Transverse colon (tissue), 4 donors: Measurements from ENCODE around the gene PPP6R3. TPM values are rescaled to one million over a fixed set of nuclear protein-coding genes. Genes with fewer than 3 reads are reported as not detected.

Experiments used
- DNase-seq: peaks from one replicate; pipeline ENCODE4 v3.0.0-alpha.2; 2019
- H3K27ac ChIP-seq, 4 donors: fragments of 200-600 bp; sonication (generic); 2 replicates each; pipeline ENCODE4 v1.5.1; 2016 to 2018; ENCODE audit warnings: inconsistent platforms in 4 of 4
- H3K27me3 ChIP-seq: fragments of 200-600 bp; sonication (generic); 2 replicates; pipeline ENCODE4 v1.5.1; 2017; ENCODE audit warnings: inconsistent platforms
- H3K36me3 ChIP-seq, 4 donors: fragments of 200-600 bp; sonication (generic); 2 replicates each; pipeline ENCODE4 v1.5.1; 2017 to 2019; ENCODE audit warnings: inconsistent platforms in 4 of 4
- H3K4me1 ChIP-seq, 4 donors: fragments of 200-600 bp; sonication (generic); 2 replicates each; pipeline ENCODE4 v1.5.1; 2017 to 2020; ENCODE audit warnings: inconsistent platforms in 4 of 4
- H3K4me3 ChIP-seq, 4 donors: fragments of 200-600 bp; sonication (generic); 1 replicate in 1 of 4; 2 replicates in 3 of 4; pipeline versions ENCODE4 v1.5.1 to v1.6.1; 2017 to 2019; ENCODE audit warnings: inconsistent platforms in 4 of 4
- H3K9me3 ChIP-seq, 2 donors: fragments of 200-600 bp; sonication (generic); 2 replicates each; pipeline ENCODE4 v1.5.1; 2017 to 2019; ENCODE audit warnings: inconsistent platforms in 2 of 2
- EP300 ChIP-seq: sonication (generic); formaldehyde crosslinking; IDR thresholded peaks from one replicate; pipeline ENCODE4 v1.6.1; 2017; ENCODE audit warnings: antibody characterized with exemption, low read depth
- POLR2A ChIP-seq: fragments of 450-650 bp; IDR thresholded peaks from one replicate; pipeline ENCODE4 v1.6.1; 2016; ENCODE audit warnings: antibody characterized with exemption, mild to moderate bottlenecking, moderate library complexity
- POLR2AphosphoS5 ChIP-seq, 3 donors: sonication (generic); formaldehyde crosslinking; IDR thresholded peaks; one replicate each; pipeline ENCODE4 v1.6.1; 2016; ENCODE audit warnings: antibody characterized with exemption in 3 of 3
- WGBS, 2 donors: methylation state at CpG; one replicate each; pipeline ENCODE4 v1.1.5; 2018; ENCODE audit warnings: low coverage in 1 of 2; 5-methylcytosine and 5-hydroxymethylcytosine counted together
- in situ Hi-C, 4 donors: fragments of 200-750 bp; cut with MboI; loops; one replicate each; pipeline versions ENCODE4 v1.15.0 to v1.15.1; 2017; ENCODE audit warnings: low sequenced_read_pairs in 3 of 4, low pct_ligation_motif_present in 1 of 4, low pct_unique_long_range_greater_than_20kb in 1 of 4
- intact Hi-C: fragments of 100-400 bp; cut with DNase I; formaldehyde crosslinking; loops from one replicate; pipeline ENCODE4 v1.15.1; 2023; ENCODE audit warnings: low total_unique reads
- total RNA-seq, 4 donors: library from RNA; depleted of rRNA; stranded (reverse); fragments of >200 nt; gene quantifications; one replicate each; pipeline ENCODE4 v1.1.0, GENCODE V29; 2016
- TF ChIP-seq, protein P1 (sequence below), 5 experiments: fragments of 200-600 bp in 3 of 5; fragments of 450-650 bp in 2 of 5; sonication (generic) in 3 of 5; IDR thresholded peaks; 1 replicate in 2 of 5; 2 replicates in 3 of 5; pipeline ENCODE4 v1.5.1; 2016 to 2017; ENCODE audit warnings: antibody characterized with exemption in 5 of 5, inconsistent platforms in 3 of 5, mild to moderate bottlenecking in 2 of 5, moderate library complexity in 1 of 5

PPP6R3 gene
- total RNA-seq, 4 donors from 2014 or later = 89.8 to 158 (median 117) TPM

DNA sequence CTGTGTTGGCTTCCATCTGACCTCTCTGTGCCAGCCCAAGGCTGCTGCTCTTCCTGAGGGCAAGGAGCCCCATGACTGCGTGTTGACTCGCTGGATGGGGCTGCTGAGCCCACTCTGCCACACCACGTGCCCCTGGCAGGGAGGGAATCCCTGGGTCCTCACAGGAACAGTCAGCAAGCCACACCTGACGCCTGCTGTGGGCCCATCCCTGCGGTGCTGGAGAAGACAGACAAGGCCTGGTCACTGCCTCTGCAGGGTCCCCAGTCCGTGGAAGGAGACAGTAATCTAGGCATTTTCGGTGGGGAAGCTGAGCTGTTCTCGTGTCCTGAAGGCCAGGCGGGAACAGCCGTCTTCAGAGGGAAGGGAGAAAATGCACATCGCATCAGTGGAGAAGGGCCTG, 10.6 kb upstream of the PPP6R3 start:
- no peak for DNase-seq
- Histone ChIP-seq H3K4me3 (no peak overlapping the region), H3K36me3 (no peaks in the 10 kb centered on the region), H3K27me3 (no peaks in the 10 kb centered on the region), H3K9me3 (no peaks in the 10 kb centered on the region), H3K4me1 (peaks cover 0 to 6% (median 1%) of the 10 kb centered on the region in 4 donors), H3K27ac (no peak overlapping the region)
- in situ Hi-C loops (loop anchor here in 1 of 4 donors (10.0 kb wide), 1 partner anchor 195 kb away; no protein-coding TSS in a partner anchor), intact Hi-C loops (loop anchor here (10.0 kb wide), 1 partner anchor 65 kb away; no protein-coding TSS in a partner anchor)
- WGBS, 2 donors = 92% methylated on average over 11 of the region's 11 CpGs; no CpG with 5 or more reads in 1 of the 2 donors
- no peak for TF ChIP-seq EP300
- TF ChIP-seq, protein P1, sequence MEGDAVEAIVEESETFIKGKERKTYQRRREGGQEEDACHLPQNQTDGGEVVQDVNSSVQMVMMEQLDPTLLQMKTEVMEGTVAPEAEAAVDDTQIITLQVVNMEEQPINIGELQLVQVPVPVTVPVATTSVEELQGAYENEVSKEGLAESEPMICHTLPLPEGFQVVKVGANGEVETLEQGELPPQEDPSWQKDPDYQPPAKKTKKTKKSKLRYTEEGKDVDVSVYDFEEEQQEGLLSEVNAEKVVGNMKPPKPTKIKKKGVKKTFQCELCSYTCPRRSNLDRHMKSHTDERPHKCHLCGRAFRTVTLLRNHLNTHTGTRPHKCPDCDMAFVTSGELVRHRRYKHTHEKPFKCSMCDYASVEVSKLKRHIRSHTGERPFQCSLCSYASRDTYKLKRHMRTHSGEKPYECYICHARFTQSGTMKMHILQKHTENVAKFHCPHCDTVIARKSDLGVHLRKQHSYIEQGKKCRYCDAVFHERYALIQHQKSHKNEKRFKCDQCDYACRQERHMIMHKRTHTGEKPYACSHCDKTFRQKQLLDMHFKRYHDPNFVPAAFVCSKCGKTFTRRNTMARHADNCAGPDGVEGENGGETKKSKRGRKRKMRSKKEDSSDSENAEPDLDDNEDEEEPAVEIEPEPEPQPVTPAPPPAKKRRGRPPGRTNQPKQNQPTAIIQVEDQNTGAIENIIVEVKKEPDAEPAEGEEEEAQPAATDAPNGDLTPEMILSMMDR (IDR thresholded peaks at IDR 0.05) = no peak
- TF ChIP-seq POLR2AphosphoS5 (IDR thresholded peaks at IDR 0.05) = no peak
- TF ChIP-seq POLR2A = no peak

DNA sequence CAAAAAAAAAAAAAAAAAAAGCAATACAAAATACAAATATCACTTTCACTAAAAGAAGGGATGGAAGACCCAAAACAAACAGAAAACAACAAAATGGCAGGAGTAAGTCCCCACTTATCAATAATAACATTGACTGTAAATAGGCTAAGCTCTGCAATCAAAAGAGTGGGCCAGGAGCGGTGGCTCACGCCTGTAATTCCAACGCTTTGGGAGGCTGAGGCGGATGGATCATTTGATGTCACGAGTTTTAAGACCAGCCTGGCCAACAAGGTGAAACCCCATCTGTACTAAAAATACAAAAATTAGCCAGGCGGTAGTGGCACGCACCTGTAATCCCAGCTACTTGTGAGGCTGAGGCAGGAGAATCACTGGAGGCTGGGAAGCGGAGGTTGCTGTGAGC, 9.8 kb upstream of the PPP6R3 start:
- no peaks in the 10 kb centered on the region for H3K36me3 ChIP-seq
- no peak overlapping the region for H3K4me3 ChIP-seq
- H3K9me3 ChIP-seq = no peaks in the 10 kb centered on the region
- H3K27ac ChIP-seq = no peak overlapping the region
- in situ Hi-C loops = no loop called here
- H3K4me1 ChIP-seq = peaks cover 0 to 6% (median 2%) of the 10 kb centered on the region in 4 donors
- no peak for DNase-seq
- 95 to 99% methylated on average over 8 of the region's 8 CpGs for WGBS, 2 donors
- H3K27me3 ChIP-seq = no peaks in the 10 kb centered on the region
- TF ChIP-seq, protein P1 (IDR thresholded peaks at IDR 0.05) = no peak
- no peak for TF ChIP-seq EP300
- no peak for TF ChIP-seq POLR2AphosphoS5 (IDR thresholded peaks at IDR 0.05)
- intact Hi-C loops = no loop called here

DNA sequence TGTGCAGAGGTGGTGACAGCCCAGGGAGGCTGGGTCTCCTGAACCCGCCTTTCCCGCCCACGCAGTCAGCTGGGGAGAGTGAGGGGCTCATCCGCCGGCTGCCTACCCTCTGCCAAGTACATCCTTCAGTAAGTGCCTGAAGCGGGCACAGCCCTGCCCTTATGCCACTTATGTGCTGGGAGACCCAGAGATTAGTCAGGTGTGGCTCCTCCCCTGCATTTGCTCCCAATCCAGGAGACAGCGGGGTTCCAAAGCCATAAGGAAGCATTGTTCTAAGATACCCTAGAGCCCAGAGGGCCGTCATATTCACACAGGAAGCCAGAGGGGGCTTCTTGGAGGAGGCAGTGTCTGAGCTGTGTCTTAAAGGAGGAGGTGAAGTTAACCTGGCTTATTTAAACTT, 5.8 kb upstream of the PPP6R3 start:
- DNase-seq = no peak
- WGBS, 2 donors = 27 to 53% methylated on average over 3 to 5 of the region's 8 CpGs
- TF ChIP-seq, protein P1 (IDR thresholded peaks at IDR 0.05) = no peak
- TF ChIP-seq POLR2AphosphoS5 (IDR thresholded peaks at IDR 0.05) (no peak), EP300 (no peak), POLR2A (no peak)

DNA sequence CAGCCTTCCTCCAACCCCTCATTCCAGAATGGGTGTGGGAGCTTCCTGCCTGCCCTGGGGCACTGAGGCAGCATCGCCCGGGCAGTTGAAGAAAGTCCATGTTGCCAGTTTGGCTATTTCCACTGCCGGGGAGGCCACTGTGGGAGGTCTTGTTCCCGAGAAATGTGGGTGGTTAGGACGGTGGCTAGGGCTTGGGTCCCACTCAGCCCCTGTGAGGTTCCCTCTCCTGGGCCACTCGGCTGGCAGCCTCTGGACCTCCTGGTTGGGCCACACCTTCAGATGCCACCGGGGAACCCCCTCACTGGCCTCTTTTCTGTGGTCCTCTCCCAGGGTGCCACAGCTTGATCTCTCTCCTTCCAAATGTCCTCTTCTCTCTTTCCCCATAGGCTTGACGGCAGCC, 5.1 kb upstream of the PPP6R3 start:
- Histone ChIP-seq H3K4me1 (peaks cover 4 to 31% (median 10%) of the 10 kb centered on the region in 4 donors), H3K9me3 (no peaks in the 10 kb centered on the region), H3K36me3 (no peaks in the 10 kb centered on the region), H3K27me3 (no peaks in the 10 kb centered on the region), H3K27ac (no peak overlapping the region), H3K4me3 (no peak overlapping the region)
- TF ChIP-seq, protein P1 (IDR thresholded peaks at IDR 0.05) = no peak
- TF ChIP-seq POLR2A (no peak), EP300 (no peak), POLR2AphosphoS5 (IDR thresholded peaks at IDR 0.05) (no peak)
- in situ Hi-C loops (no loop called here), intact Hi-C loops (no loop called here)
- 66% methylated on average over 8 of the region's 8 CpGs; no CpG with 5 or more reads in 1 of the 2 donors for WGBS, 2 donors
- DNase-seq = no peak

More for the DNA sequence above, 5.8 kb upstream of the PPP6R3 start:
- Histone ChIP-seq H3K4me3 (no peak overlapping the region), H3K4me1 (peaks cover 3 to 29% (median 9%) of the 10 kb centered on the region in 4 donors), H3K36me3 (no peaks in the 10 kb centered on the region), H3K9me3 (no peaks in the 10 kb centered on the region), H3K27me3 (no peaks in the 10 kb centered on the region), H3K27ac (no peak overlapping the region)
- in situ Hi-C loops (no loop called here), intact Hi-C loops (no loop called here)
